ENCODE results near the gene GFI1B.

The GFI1B gene

GRCh38 chr9:132978451-132979131, at the start of gene GFI1B:
Gene GFI1B, plus strand, starts transcription at chr9:132978694. Its CDS starts 7,985 bp downstream, at chr9:132986679.
- peak; percentile 73 for DNase-seq (ENCODE audit: low read depth)
- TF ChIP-seq CTCF (IDR thresholded peaks at IDR 0.05; ENCODE audit: low read depth, low read length) (no peak), MYC (IDR thresholded peaks at IDR 0.05; ENCODE audit: low read depth, low read length) (no peak)
- peak within 1 kb of the TSS; percentile 34 for H3K4me3 ChIP-seq (ENCODE audit: low read depth, low read length)

GRCh38 chr9:132931178-132931735, 47.2 kb upstream of the GFI1B start:
- no peak for DNase-seq (ENCODE audit: low read depth)
- no peak overlapping the region for H3K4me3 ChIP-seq (ENCODE audit: low read depth, low read length)
- TF ChIP-seq CTCF (IDR thresholded peaks at IDR 0.05; ENCODE audit: low read depth, low read length) (no peak), POLR2A (IDR thresholded peaks at IDR 0.05; ENCODE audit: extremely low read depth, insufficient read length) (no peak), MAX (IDR thresholded peaks at IDR 0.05; ENCODE audit: low read depth, low read length) (no peak), MYC (IDR thresholded peaks at IDR 0.05; ENCODE audit: low read depth, low read length) (no peak)

DNA sequence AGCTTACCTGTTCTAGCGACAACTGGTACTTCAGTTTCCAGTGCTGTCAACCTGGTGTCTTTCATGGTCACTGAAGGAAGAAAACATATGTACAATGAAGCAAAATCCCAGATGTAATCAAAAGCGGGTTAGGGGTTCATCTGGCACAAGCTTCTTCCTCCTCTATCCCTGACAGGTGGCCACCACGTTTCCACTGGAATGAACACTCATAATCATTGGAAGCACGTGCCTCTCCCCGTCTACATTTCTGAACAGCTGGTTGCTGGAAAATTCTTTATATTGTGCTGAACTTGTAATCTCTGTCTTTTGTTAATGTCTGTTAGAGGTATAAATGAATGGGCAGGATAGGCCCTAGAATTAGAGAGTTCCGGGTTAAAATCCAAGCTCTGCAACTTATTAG, 43.5 kb upstream of the GFI1B start:
- no peak for TF ChIP-seq CTCF (IDR thresholded peaks at IDR 0.05; ENCODE audit: low read depth, low read length)
- TF ChIP-seq MYC (IDR thresholded peaks at IDR 0.05; ENCODE audit: low read depth, low read length): no peak
- no peak for TF ChIP-seq MAX (IDR thresholded peaks at IDR 0.05; ENCODE audit: low read depth, low read length)
- no peak for TF ChIP-seq POLR2A (IDR thresholded peaks at IDR 0.05; ENCODE audit: extremely low read depth, insufficient read length)
- DNase-seq (ENCODE audit: low read depth): no peak

DNA sequence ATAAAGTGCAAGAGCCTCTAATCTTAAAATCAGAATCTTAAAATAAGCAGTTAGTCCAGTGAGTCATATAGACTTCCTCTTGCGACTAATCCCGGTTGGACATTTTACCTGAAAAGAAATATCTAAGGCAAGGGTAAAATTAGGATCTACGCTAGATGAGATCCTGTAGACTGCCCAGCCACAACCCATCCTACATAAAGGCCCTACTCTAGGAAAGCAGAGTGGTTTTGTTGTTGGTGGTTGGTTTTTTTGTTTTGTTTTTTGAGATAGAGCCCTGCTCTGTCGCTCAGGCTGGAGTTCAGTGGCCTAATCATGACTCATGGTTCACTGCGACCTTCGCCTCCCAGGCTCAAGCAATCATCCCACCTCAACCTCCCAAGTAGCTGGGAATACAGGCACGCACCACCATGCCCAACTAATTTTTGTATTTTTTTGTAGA, 41.0 kb upstream of the GFI1B start:
- H3K4me3 ChIP-seq (ENCODE audit: low read depth, low read length): no peak overlapping the region
- TF ChIP-seq MAX (IDR thresholded peaks at IDR 0.05; ENCODE audit: low read depth, low read length): no peak
- no peak for TF ChIP-seq CTCF (IDR thresholded peaks at IDR 0.05; ENCODE audit: low read depth, low read length)
- TF ChIP-seq POLR2A (IDR thresholded peaks at IDR 0.05; ENCODE audit: extremely low read depth, insufficient read length): no peak
- TF ChIP-seq MYC (IDR thresholded peaks at IDR 0.05; ENCODE audit: low read depth, low read length): no peak
- peak; percentile 40 for DNase-seq (ENCODE audit: low read depth)

More for the DNA sequence above, 43.5 kb upstream of the GFI1B start:
- no peak overlapping the region for H3K4me3 ChIP-seq (ENCODE audit: low read depth, low read length)

- no peak for DNase-seq (ENCODE audit: low read depth)
- H3K4me3 ChIP-seq (ENCODE audit: low read depth, low read length): no peak overlapping the region
- TF ChIP-seq CTCF (IDR thresholded peaks at IDR 0.05; ENCODE audit: low read depth, low read length) (no peak), POLR2A (IDR thresholded peaks at IDR 0.05; ENCODE audit: extremely low read depth, insufficient read length) (no peak), MYC (IDR thresholded peaks at IDR 0.05; ENCODE audit: low read depth, low read length) (no peak), MAX (IDR thresholded peaks at IDR 0.05; ENCODE audit: low read depth, low read length) (no peak)
Observed at GRCh38 chr9:132939169-132939568, 39.3 kb upstream of the GFI1B start.

All from NB4 (cell line).